ENCODE results near the gene ZGPAT. TPM values are rescaled to one million over a fixed set of nuclear protein-coding genes. Genes with fewer than 3 reads are reported as not detected.

ZGPAT gene
- total RNA-seq, 1 donor from 2014 or later = 42.6 TPM

DNA sequence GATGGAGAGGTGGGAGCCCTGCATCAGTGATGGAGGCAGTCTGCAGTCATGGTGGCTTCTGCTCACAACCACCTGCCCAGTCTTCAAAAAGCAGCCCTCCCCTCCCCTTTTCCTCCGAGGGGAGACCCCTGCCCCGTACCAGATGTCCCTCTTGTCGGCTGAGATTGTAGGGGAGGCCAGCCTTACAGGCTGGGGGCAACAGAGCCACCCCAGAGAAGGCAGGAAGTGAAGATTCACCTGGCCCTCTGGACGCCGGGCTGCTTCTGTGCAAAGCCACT lies 6.8 kb upstream of the ZGPAT start:
- Histone ChIP-seq H3K36me3 (ENCODE audit: control insufficient read depth, insufficient read depth, low read length) (no peaks in the 10 kb centered on the region), H3K27me3 (ENCODE audit: control insufficient read depth, insufficient read depth, low read length) (no peaks in the 10 kb centered on the region), H3K4me3 (ENCODE audit: low read depth, low read length) (no peak overlapping the region)
- TF ChIP-seq, protein P1, sequence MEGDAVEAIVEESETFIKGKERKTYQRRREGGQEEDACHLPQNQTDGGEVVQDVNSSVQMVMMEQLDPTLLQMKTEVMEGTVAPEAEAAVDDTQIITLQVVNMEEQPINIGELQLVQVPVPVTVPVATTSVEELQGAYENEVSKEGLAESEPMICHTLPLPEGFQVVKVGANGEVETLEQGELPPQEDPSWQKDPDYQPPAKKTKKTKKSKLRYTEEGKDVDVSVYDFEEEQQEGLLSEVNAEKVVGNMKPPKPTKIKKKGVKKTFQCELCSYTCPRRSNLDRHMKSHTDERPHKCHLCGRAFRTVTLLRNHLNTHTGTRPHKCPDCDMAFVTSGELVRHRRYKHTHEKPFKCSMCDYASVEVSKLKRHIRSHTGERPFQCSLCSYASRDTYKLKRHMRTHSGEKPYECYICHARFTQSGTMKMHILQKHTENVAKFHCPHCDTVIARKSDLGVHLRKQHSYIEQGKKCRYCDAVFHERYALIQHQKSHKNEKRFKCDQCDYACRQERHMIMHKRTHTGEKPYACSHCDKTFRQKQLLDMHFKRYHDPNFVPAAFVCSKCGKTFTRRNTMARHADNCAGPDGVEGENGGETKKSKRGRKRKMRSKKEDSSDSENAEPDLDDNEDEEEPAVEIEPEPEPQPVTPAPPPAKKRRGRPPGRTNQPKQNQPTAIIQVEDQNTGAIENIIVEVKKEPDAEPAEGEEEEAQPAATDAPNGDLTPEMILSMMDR (IDR thresholded peaks at IDR 0.05; ENCODE audit: insufficient read depth, low read length, poor library complexity, severe bottlenecking) = no peak
- DNase-seq (ENCODE audit: low read depth) = no peak

DNA sequence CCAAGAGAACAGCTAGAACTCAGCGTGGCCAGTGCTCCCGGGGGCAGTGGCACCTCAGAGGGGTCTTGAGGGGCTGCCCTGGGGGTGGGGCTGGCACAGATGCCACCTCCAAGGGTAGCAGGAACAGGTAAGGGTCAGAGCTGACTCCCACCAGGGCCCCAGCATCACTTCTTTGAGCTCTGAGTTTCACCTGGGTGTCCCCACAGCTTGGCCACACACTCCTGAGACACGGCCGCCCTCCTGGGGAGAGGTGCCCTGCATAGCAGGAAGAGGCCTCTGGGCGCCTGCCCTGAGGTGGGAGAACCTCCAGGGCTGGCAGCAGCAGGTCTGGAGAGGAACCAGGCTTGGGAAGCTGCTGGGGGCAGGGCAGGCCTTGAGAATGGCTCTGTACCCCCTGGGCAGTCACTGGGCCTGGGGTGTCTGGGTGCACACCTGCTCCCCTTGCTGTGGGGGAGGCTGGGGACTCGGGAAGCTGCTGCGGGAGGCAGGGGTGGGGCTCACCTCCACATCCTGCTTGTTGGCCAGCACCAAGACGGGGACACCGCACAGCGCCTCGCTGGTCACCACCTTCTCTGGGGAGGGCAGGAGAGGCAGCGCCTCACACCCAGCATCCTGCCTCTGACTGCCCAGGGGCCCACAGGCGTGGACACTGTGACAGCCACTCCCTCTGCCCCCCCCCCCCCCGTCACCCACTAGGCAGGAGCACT lies 6.4 kb upstream of the ZGPAT start:
- TF ChIP-seq, protein P1 (IDR thresholded peaks at IDR 0.05; ENCODE audit: insufficient read depth, low read length, poor library complexity, severe bottlenecking) = no peak
- Histone ChIP-seq H3K4me3 (ENCODE audit: low read depth, low read length) (no peak overlapping the region), H3K27me3 (ENCODE audit: control insufficient read depth, insufficient read depth, low read length) (no peaks in the 10 kb centered on the region), H3K36me3 (ENCODE audit: control insufficient read depth, insufficient read depth, low read length) (peaks cover 1% of the 10 kb centered on the region)
- DNase-seq (ENCODE audit: low read depth) = no peak

DNA sequence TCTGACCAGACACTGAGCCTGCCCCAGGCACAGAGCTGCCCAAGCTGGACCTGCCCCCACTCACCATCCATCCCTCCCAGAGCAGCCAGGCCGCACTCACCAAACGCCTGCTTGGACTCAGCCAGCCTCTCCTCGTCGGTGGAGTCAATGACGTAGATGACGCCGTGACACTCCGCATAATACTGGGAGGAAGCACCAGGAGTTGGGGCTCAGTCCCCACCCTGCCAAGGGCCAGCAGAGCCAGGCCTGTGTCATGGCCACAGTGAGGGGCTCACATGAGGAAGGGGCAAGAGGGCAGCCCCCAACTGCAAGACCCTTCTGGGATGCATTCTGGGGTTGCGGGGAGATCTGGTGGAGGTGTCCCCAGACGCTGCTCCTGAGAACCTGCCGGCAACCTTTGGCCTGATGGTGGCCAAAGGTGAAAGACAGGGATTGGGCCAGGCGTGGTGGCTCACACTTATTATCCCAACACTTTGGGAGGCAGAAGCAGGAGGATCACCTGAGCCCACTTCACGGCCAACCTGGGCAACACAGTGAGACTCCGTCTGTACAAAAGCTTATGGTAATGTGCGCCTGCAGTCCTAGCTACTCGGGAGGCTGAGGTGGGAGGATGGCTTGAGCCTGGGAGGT lies 5.7 kb upstream of the ZGPAT start:
- peaks cover 1% of the 10 kb centered on the region for H3K36me3 ChIP-seq (ENCODE audit: control insufficient read depth, insufficient read depth, low read length)
- H3K27me3 ChIP-seq (ENCODE audit: control insufficient read depth, insufficient read depth, low read length) = no peaks in the 10 kb centered on the region
- H3K4me3 ChIP-seq (ENCODE audit: low read depth, low read length) = no peak overlapping the region
- TF ChIP-seq, protein P1 (IDR thresholded peaks at IDR 0.05; ENCODE audit: insufficient read depth, low read length, poor library complexity, severe bottlenecking) = no peak
- no peak for DNase-seq (ENCODE audit: low read depth)

DNA sequence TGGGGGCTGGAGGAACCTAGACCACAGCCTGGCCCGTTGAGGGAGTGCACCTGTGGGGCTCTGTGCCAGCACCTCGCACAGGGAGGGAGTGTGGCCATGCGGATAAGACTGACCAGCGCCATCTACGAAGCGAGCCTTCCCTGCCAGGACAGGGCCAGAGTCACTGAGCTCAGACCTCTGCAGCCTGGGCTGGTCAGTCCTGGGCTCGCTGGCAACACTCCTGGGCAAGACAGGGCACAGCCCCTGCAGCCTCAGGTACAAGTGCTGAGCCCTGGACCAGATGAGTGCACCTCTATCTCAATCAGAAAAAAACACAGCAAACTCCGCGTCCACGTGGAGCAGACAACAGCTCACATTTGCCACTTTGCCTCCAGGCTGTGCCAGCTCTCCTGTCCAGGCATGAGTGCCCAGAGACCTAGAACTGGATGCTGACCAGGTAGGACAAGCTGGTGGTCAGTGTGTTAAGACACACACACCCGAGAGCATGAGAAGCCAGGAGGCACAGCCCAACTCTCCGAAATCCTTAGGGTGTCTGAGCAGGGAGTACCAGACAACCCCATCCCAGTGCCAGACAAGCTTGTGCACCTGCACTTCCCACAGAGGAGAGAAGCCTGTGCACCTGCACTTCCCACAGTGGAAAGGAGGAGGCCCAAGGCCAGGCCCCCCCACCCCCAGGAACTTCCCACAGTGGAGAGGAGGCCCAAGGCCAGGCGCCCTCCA lies 4.9 kb upstream of the ZGPAT start:
- no peak for DNase-seq (ENCODE audit: low read depth)
- H3K27me3 ChIP-seq (ENCODE audit: control insufficient read depth, insufficient read depth, low read length) = no peaks in the 10 kb centered on the region
- TF ChIP-seq, protein P1 (IDR thresholded peaks at IDR 0.05; ENCODE audit: insufficient read depth, low read length, poor library complexity, severe bottlenecking) = no peak
- peaks cover 1% of the 10 kb centered on the region for H3K36me3 ChIP-seq (ENCODE audit: control insufficient read depth, insufficient read depth, low read length)
- H3K4me3 ChIP-seq (ENCODE audit: low read depth, low read length) = no peak overlapping the region

DNA sequence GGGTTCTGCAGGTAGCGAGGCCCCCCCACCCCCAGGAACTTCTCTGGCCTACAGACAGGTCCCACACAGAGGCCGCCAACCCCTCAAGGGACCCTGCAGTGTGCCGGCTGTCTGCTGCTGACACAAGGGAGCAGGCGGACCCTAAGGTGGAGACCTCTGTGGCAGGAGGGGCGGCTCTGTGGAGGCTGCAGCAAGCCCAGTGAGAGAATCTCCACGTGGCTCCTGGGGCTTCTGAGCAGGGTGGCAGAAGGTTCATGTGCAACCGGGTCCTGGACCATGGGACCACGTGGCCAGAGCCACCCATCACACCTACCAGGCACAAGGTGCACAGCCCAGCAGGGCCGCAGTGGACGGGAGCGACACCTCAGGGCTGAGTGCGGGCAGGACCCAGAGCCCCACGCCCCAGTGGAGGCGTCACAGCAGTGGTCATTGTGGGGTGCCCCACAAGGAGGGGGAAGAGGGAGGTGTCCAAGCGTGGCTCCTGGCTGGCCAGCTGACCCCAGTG lies 4.3 kb upstream of the ZGPAT start:
- Histone ChIP-seq H3K4me3 (ENCODE audit: low read depth, low read length) (no peak overlapping the region), H3K36me3 (ENCODE audit: control insufficient read depth, insufficient read depth, low read length) (peaks cover 1% of the 10 kb centered on the region), H3K27me3 (ENCODE audit: control insufficient read depth, insufficient read depth, low read length) (no peaks in the 10 kb centered on the region)
- TF ChIP-seq, protein P1 (IDR thresholded peaks at IDR 0.05; ENCODE audit: insufficient read depth, low read length, poor library complexity, severe bottlenecking) = no peak
- DNase-seq (ENCODE audit: low read depth) = no peak
